ENCODE measurements around the gene TARBP1. TPM values are rescaled to one million over a fixed set of nuclear protein-coding genes. Genes with fewer than 3 reads are reported as not detected.

Gene TARBP1
- total and polyA plus RNA-seq, 2 of the 4 experiments (the other 2 are of a cell fraction): 10.6 to 17.7 TPM

DNA sequence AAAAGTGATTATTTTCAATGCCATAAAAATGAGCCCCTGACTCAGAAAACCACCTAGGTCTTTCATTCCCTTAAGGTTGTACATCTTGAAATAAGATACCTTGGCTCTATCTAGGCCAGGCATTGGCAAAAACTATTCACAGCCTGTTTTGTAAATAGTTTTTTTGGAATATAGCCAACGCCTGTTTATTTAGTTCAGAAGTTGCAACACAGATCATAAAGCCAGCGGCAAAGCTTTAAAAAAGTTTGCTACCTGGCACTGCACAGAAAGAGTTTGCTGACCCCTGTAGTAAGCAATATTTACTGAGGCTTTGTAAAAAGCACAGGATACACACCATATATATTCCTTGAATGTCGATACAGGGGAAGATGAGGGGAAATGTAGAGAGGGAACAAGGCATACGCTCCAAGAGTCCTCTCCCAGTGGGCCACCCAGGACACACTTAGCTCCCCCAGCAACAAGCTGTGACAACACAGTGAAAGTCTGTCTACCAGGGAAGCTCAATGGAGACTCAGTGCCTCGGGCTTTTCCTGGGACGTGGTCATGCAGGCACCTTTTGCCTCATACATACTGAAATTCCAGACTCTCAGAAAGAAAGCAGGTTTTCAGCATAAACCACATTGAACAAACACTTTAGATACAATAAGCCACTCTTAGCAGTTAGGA lies 20.5 kb downstream of the TARBP1 start:
- WGBS, 2 experiments (ENCODE audit: extremely low coverage in 2 of 2, insufficient read length in 1 of 2): no CpG with 5 or more reads among the region's 6 CpGs
- dilution Hi-C loops (cut with HindIII; ENCODE audit: low sequenced_read_pairs, unreplicated experiment): no loop called here
- POLR2A ChIA-PET (ENCODE audit: unreplicated experiment): no interaction called here

More for the DNA sequence above, 20.5 kb downstream of the TARBP1 start:
- Histone ChIP-seq H4K91ac (ENCODE audit: insufficient read depth, low read depth, low read length) (no peak overlapping the region), H2BK120ac (ENCODE audit: low read depth, low read length) (no peak overlapping the region), H2BK20ac (ENCODE audit: low read depth, low read length) (no peak overlapping the region), H4K5ac (ENCODE audit: low read depth, low read length) (no peak overlapping the region), H3K4me1 (ENCODE audit: control insufficient read depth, insufficient read depth, low read length) (no peaks in the 10 kb centered on the region; the same call in 1 of the 2 replicates), H3K79me1 (ENCODE audit: low read depth in 1 of 2, low read length in 2 of 2) (no peaks in the 10 kb centered on the region; a peak in 1 of 4 replicates), H2AK9ac (replicated peaks; ENCODE audit: low read depth, low read length, poor library complexity) (no peak overlapping the region), H4K8ac (ENCODE audit: low read depth in 2 of 2, low read length in 2 of 2) (no peak overlapping the region), H3K27ac (ENCODE audit: insufficient read depth, low read length) (no peak overlapping the region), H4K20me1 (ENCODE audit: insufficient read depth, low read length) (no peaks in the 10 kb centered on the region), H3K36me3 (ENCODE audit: control insufficient read depth, insufficient read depth, low read length) (peaks cover 7% of the 10 kb centered on the region), H3K9ac (ENCODE audit: low read depth, low read length) (no peak overlapping the region), H3K56ac (ENCODE audit: extremely low read depth, insufficient read depth, low read length) (no peak overlapping the region), H3K4ac (ENCODE audit: low read depth, low read length) (no peak overlapping the region), H2BK15ac (ENCODE audit: low read depth, low read length) (no peak overlapping the region), H2AFZ (replicated peaks; ENCODE audit: low read length, poor library complexity) (no peak overlapping the region), H3K9me3 (ENCODE audit: control insufficient read depth, insufficient read depth, low read length) (no peaks in the 10 kb centered on the region), H2AK5ac (ENCODE audit: low read depth, low read length) (no peak overlapping the region), H3K23ac (ENCODE audit: low read depth, low read length) (no peak overlapping the region), H3K27me3 (ENCODE audit: control insufficient read depth, insufficient read depth, low read length) (no peaks in the 10 kb centered on the region), H3K4me3 (ENCODE audit: insufficient read depth, low read depth, low read length) (no peak overlapping the region), H3K9me1 (ENCODE audit: insufficient read depth, low read length) (peaks cover 3% of the 10 kb centered on the region; the same call in 1 of the 2 replicates), H3K14ac (replicated peaks; ENCODE audit: low read depth, low read length) (no peak overlapping the region), H3K18ac (ENCODE audit: low read depth, low read length) (no peak overlapping the region), H3K4me2 (ENCODE audit: low read depth, low read length) (no peak overlapping the region), H2BK5ac (ENCODE audit: low read depth, low read length, poor library complexity, severe bottlenecking) (no peak overlapping the region)
- ATAC-seq (ENCODE audit: low read depth): no peak
- TF ChIP-seq RFX5 (IDR thresholded peaks at IDR 0.05; ENCODE audit: low read depth, low read length) (no peak), MXI1 (IDR thresholded peaks at IDR 0.05; ENCODE audit: borderline replicate concordance, low read depth, low read length) (no peak), RCOR1 (IDR thresholded peaks at IDR 0.05; ENCODE audit: insufficient replicate concordance, low read length) (no peak), RAD21 (IDR thresholded peaks at IDR 0.05; ENCODE audit: low read length) (no peak), NFE2L2 (IDR thresholded peaks at IDR 0.05; ENCODE audit: low read depth, low read length) (no peak)
- DNase-seq: no peak
- intact Hi-C loops (cut with micrococcal nuclease): no loop called here
- CTCF ChIA-PET: no interaction called here
- BruUV-seq (replicated peaks): no TSS peak
- in situ Hi-C loops (cut with MboI; ENCODE audit: low sequenced_read_pairs): no loop called here

Measured in IMR-90 (cell line).